GM12864 (cell line): ENCODE data around the gene SPDYC.

ENCODE experiments used
- DNase-seq: peaks from one replicate; pipeline ENCODE4 v3.0.0-alpha.2; 2011; ENCODE audit warnings: low read depth
- H3K4me3 ChIP-seq: 2 replicates; pipeline ENCODE4 v1.5.1; 2011; ENCODE audit warnings: mild to moderate bottlenecking, low read depth, low read length, control low read depth
- CTCF ChIP-seq: IDR thresholded peaks from 2 replicates; pipeline ENCODE4 v1.5.1; 2011; ENCODE audit warnings: low read depth, mild to moderate bottlenecking, moderate library complexity, low read length, control low read depth, inconsistent platforms; ENCODE audit errors: missing control alignments

The SPDYC gene

GRCh38 chr11:65131895-65132237, 38.2 kb upstream of the SPDYC start:
- TF ChIP-seq CTCF: no peak
- DNase-seq: no peak
- H3K4me3 ChIP-seq: peak overlapping the region; percentile 86

GRCh38 chr11:65132238-65132987, 37.6 kb upstream of the SPDYC start:
- peak overlapping the region; percentile 86 for H3K4me3 ChIP-seq
- peak; percentile 78 for DNase-seq
- TF ChIP-seq CTCF: no peak

- TF ChIP-seq CTCF: no peak
- DNase-seq: peak; percentile 65
- peak overlapping the region; percentile 86 for H3K4me3 ChIP-seq
These were observed 36.9 kb upstream of the SPDYC start for GRCh38 chr11:65132988-65133700.

- no peak for TF ChIP-seq CTCF
- DNase-seq: no peak
These were observed 36.3 kb upstream of the SPDYC start for GRCh38 chr11:65133724-65134123.

GRCh38 chr11:65134240-65134951, 35.6 kb upstream of the SPDYC start, which contains the start of gene SYVN1:
SYVN1 (minus strand) TSS chr11:65134519; CDS start chr11:65133601, 918 bp downstream.
- TF ChIP-seq CTCF: no peak
- H3K4me3 ChIP-seq: peak within 1 kb of the TSS; percentile 86

More at GRCh38 chr11:65133724-65134123, 36.3 kb upstream of the SPDYC start:
- peak overlapping the region; percentile 86 for H3K4me3 ChIP-seq

GRCh38 chr11:65134952-65135632, 34.9 kb upstream of the SPDYC start:
- peak; percentile 94 for DNase-seq
- peak overlapping the region; percentile 86 for H3K4me3 ChIP-seq
- no peak for TF ChIP-seq CTCF

More at GRCh38 chr11:65134240-65134951, 35.6 kb upstream of the SPDYC start, which contains the start of gene SYVN1:
- peak; percentile 76 for DNase-seq
